Liver (tissue), 9 donors: ENCODE results near the gene DHCR24. TPM values are rescaled to one million over a fixed set of nuclear protein-coding genes. Genes with fewer than 3 reads are reported as not detected.

Experiments used
- DNase-seq: peaks from one replicate; pipeline ENCODE4 v3.0.0-alpha.2; 2017; ENCODE audit warnings: low spot score
- H3K27ac ChIP-seq, 2 donors: one replicate each; pipeline ENCODE4 v1.7.0; 2013; ENCODE audit warnings: inconsistent platforms in 2 of 2, low read length in 2 of 2, control low read depth in 1 of 2, low read depth in 1 of 2, mild to moderate bottlenecking in 1 of 2
- H3K27me3 ChIP-seq, 4 donors: one replicate each; pipeline versions ENCODE4 v1.6.1 to v1.7.0; 2013; ENCODE audit warnings: low read length in 3 of 4, inconsistent platforms in 1 of 4, mild to moderate bottlenecking in 1 of 4, moderate library complexity in 1 of 4; ENCODE audit not compliant: control insufficient read depth in 4 of 4, insufficient read depth in 4 of 4
- H3K36me3 ChIP-seq, 4 donors: one replicate each; pipeline versions ENCODE4 v1.6.1 to v1.7.0; 2013; ENCODE audit warnings: low read length in 3 of 4, mild to moderate bottlenecking in 3 of 4, low read depth in 1 of 4, moderate library complexity in 1 of 4; ENCODE audit not compliant: control insufficient read depth in 4 of 4, insufficient read depth in 3 of 4
- H3K4me1 ChIP-seq, 4 donors: one replicate each; pipeline versions ENCODE4 v1.6.1 to v1.7.0; 2013; ENCODE audit warnings: low read length in 3 of 4, mild to moderate bottlenecking in 3 of 4, moderate library complexity in 1 of 4; ENCODE audit not compliant: control insufficient read depth in 4 of 4, insufficient read depth in 4 of 4
- H3K4me3 ChIP-seq, 3 donors: one replicate each; pipeline versions ENCODE4 v1.6.1 to v1.7.0; 2013; ENCODE audit warnings: low read length in 3 of 3, control low read depth in 1 of 3, low read depth in 1 of 3, mild to moderate bottlenecking in 1 of 3
- H3K9ac ChIP-seq, 2 donors: one replicate each; pipeline ENCODE4 v1.7.0; 2013; ENCODE audit warnings: low read length in 2 of 2, mild to moderate bottlenecking in 2 of 2, moderate library complexity in 2 of 2, control low read depth in 1 of 2, low read depth in 1 of 2
- H3K9me3 ChIP-seq, 4 donors: one replicate each; pipeline versions ENCODE4 v1.6.1 to v1.7.0; 2013; ENCODE audit warnings: low read length in 3 of 4; ENCODE audit not compliant: control insufficient read depth in 4 of 4
- EGR1 ChIP-seq, 2 donors: IDR thresholded peaks; 2 replicates each; pipeline ENCODE4 v1.6.1; 2016 to 2018; ENCODE audit warnings: antibody characterized with exemption in 2 of 2, low read depth in 2 of 2
- FOXA1 ChIP-seq: IDR thresholded peaks from 2 replicates; pipeline ENCODE4 v1.6.1; 2016; ENCODE audit warnings: antibody characterized with exemption
- GABPA ChIP-seq, 2 donors: IDR thresholded peaks in 1 of 2; conservative IDR thresholded peaks in 1 of 2; 2 replicates each; pipeline ENCODE4 v1.6.1; 2016; ENCODE audit warnings: antibody characterized with exemption in 2 of 2, mild to moderate bottlenecking in 1 of 2, moderate library complexity in 1 of 2
- HNF4A ChIP-seq, 2 donors: conservative IDR thresholded peaks; 2 replicates each; pipeline ENCODE4 v1.6.1; 2016; ENCODE audit warnings: antibody characterized with exemption in 2 of 2, mild to moderate bottlenecking in 2 of 2
- JUND ChIP-seq, 2 donors: IDR thresholded peaks; 2 replicates each; pipeline ENCODE4 v1.6.1; 2016; ENCODE audit warnings: antibody characterized with exemption in 2 of 2
- MAX ChIP-seq: IDR thresholded peaks from 2 replicates; pipeline ENCODE4 v1.6.1; 2016; ENCODE audit warnings: antibody characterized with exemption
- RAD21 ChIP-seq, 2 donors: IDR thresholded peaks; 2 replicates each; pipeline ENCODE4 v1.6.1; 2016; ENCODE audit warnings: antibody characterized with exemption in 2 of 2, mild to moderate bottlenecking in 2 of 2
- REST ChIP-seq: IDR thresholded peaks from 2 replicates; pipeline ENCODE4 v1.6.1; 2016; ENCODE audit warnings: antibody characterized with exemption, mild to moderate bottlenecking
- RXRA ChIP-seq, 2 donors: IDR thresholded peaks; 2 replicates each; pipeline ENCODE4 v1.6.1; 2017 to 2018; ENCODE audit warnings: antibody characterized with exemption in 2 of 2, mild to moderate bottlenecking in 1 of 2
- SP1 ChIP-seq: IDR thresholded peaks from 2 replicates; pipeline ENCODE4 v1.6.1; 2018; ENCODE audit warnings: antibody characterized with exemption, mild to moderate bottlenecking
- TAF1 ChIP-seq: conservative IDR thresholded peaks from 2 replicates; pipeline ENCODE4 v1.6.1; 2016; ENCODE audit warnings: antibody characterized with exemption, mild to moderate bottlenecking
- WGBS: extraction: QIAGEN DNeasy Blood & Tissue Kit; methylation state at CpG from one replicate; pipeline ENCODE4 v1.1.7; 2013; 5-methylcytosine and 5-hydroxymethylcytosine counted together
- polyA plus RNA-seq, 2 donors: library from polyadenylated mRNA; stranded (reverse) in 1 of 2; unstranded in 1 of 2; fragments of 200-250 nt in 1 of 2; fragments of >200 nt in 1 of 2; fragmentation: Nextera tagmentation in 1 of 2; extraction: Ambion mirVana in 1 of 2; gene quantifications; one replicate each; pipeline versions ENCODE4 v1.2.1 to v1.2.3, GENCODE V29; 2013 to 2015
- total RNA-seq, 2 donors: library from RNA; depleted of rRNA; stranded (reverse); fragments of >200 nt; gene quantifications; one replicate each; pipeline ENCODE4 v1.2.3, GENCODE V29; 2014
- TF ChIP-seq, protein P1 (sequence below): fragments of 150-350 bp; IDR thresholded peaks from 2 replicates; pipeline ENCODE4 v1.5.1; 2017; ENCODE audit warnings: improper control_type of control experiment, low read depth, low read length; ENCODE audit not compliant: missing input control
- TF ChIP-seq, protein P2 (sequence below): IDR thresholded peaks from 2 replicates; pipeline ENCODE4 v1.6.1; 2016; ENCODE audit warnings: antibody characterized with exemption
- donor health status: healthy.
- donor health status: healthy.
- donor health status: healthy.
- donor health status: healthy.
- donor health status: healthy.

The DHCR24 gene
- total and polyA plus RNA-seq, 4 donors, result 271 to 815 (median 600) TPM

DNA sequence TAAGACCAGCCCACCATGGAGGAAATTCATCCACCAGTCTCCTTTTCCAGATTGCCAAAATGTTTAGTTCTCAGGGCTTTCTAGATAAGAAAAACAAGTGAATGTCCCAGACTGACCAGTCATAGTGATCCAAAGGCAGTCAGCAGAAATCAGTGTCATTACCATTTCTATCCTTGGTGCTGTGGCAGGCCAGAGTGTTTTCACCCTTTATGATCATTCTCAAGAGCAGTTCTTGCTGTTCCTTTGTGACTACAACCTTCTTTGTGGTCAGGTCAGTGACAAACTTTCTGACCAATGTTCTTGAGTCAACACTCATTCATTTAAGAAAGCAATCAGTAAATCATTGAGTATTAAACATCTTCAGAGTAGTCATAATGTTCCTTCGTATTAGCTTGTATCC, 7.3 kb upstream of the DHCR24 start (continued):
- no peak for TF ChIP-seq REST

DNA sequence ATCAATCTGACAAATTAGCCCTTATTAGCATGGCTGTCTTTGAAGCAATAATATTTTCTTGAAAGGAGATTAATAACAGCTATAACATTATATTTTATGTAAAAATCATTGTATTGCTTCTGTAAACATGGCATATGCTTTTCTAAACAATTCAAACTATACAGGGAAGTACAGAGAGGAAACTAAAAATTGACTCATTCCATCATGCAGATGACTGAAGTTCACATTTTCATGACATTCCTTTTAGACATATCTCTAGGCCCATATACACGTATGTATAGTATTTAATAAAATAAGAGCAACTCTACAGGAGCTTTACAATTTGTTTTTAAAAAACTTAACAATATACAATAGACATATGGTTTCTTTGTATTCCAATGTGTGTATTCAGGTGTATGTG, 5.6 kb upstream of the DHCR24 start:
- TF ChIP-seq GABPA (IDR thresholded peaks at IDR 0.05 in 1 of 2, conservative IDR thresholded peaks at IDR 0.05 in 1 of 2), result no peak
- TF ChIP-seq RAD21 (IDR thresholded peaks at IDR 0.05), result no peak
- no peak for TF ChIP-seq MAX
- no peak for TF ChIP-seq JUND (IDR thresholded peaks at IDR 0.05)
- no peak for TF ChIP-seq TAF1
- no peak for TF ChIP-seq SP1
- TF ChIP-seq, protein P1, sequence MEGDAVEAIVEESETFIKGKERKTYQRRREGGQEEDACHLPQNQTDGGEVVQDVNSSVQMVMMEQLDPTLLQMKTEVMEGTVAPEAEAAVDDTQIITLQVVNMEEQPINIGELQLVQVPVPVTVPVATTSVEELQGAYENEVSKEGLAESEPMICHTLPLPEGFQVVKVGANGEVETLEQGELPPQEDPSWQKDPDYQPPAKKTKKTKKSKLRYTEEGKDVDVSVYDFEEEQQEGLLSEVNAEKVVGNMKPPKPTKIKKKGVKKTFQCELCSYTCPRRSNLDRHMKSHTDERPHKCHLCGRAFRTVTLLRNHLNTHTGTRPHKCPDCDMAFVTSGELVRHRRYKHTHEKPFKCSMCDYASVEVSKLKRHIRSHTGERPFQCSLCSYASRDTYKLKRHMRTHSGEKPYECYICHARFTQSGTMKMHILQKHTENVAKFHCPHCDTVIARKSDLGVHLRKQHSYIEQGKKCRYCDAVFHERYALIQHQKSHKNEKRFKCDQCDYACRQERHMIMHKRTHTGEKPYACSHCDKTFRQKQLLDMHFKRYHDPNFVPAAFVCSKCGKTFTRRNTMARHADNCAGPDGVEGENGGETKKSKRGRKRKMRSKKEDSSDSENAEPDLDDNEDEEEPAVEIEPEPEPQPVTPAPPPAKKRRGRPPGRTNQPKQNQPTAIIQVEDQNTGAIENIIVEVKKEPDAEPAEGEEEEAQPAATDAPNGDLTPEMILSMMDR, result no peak
- no peak for TF ChIP-seq FOXA1
- no peaks in the 10 kb centered on the region for H3K36me3 ChIP-seq
- H3K4me3 ChIP-seq, result no peak overlapping the region
- no peak overlapping the region for H3K27ac ChIP-seq
- DNase-seq, result no peak
- H3K4me1 ChIP-seq, result peaks cover 0 to 12% (median 6%) of the 10 kb centered on the region in 4 donors
- no peaks in the 10 kb centered on the region for H3K9me3 ChIP-seq
- H3K9ac ChIP-seq, result no peak overlapping the region
- no peaks in the 10 kb centered on the region for H3K27me3 ChIP-seq
- 86% methylated on average over 1 of the region's 1 CpG for WGBS

DNA sequence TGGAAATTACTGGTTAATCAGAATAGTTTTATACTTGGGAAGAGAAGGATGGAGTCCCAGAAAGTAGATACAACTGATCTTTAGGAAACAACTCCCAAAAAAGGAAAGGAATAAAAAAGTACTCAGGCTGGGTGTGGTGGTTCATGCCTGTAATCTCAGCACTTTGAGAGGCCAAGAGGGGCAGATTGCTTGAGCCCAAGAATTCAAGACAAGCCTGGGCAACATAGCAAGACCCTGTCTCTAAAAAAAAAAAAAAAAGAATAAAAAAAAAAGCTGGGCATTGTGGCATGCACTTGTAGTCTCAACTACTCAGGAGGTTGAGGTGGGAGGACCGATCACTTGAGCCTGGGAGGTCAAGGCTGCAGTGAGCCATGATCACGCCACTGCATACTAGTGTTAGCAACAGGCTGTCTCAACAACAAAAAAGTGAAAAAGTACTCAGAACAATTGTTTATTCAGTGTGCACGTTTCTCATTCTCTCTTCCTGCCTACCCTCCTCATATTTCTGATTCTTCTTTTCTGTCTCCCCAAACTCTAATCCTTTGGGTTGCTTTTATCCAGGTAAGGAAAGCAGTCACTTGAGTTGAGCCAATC, 2.2 kb upstream of the DHCR24 start:
- 74% methylated on average over 3 of the region's 3 CpGs for WGBS
- Histone ChIP-seq H3K36me3 (no peaks in the 10 kb centered on the region), H3K27me3 (no peaks in the 10 kb centered on the region), H3K4me1 (peaks cover 0 to 30% (median 11%) of the 10 kb centered on the region in 4 donors), H3K4me3 (no peak overlapping the region), H3K9me3 (no peaks in the 10 kb centered on the region), H3K9ac (peak overlapping the region in 1 of 2 donors; percentile 36), H3K27ac (no peak overlapping the region)
- DNase-seq, result no peak
- TF ChIP-seq EGR1 (IDR thresholded peaks at IDR 0.05; ENCODE audit: low read depth in 2 of 2) (no peak), GABPA (IDR thresholded peaks at IDR 0.05 in 1 of 2, conservative IDR thresholded peaks at IDR 0.05 in 1 of 2) (no peak), RXRA (IDR thresholded peaks at IDR 0.05) (no peak), RAD21 (IDR thresholded peaks at IDR 0.05) (no peak), HNF4A (conservative IDR thresholded peaks at IDR 0.05) (no peak), SP1 (no peak), TAF1 (no peak)
- TF ChIP-seq, protein P2, sequence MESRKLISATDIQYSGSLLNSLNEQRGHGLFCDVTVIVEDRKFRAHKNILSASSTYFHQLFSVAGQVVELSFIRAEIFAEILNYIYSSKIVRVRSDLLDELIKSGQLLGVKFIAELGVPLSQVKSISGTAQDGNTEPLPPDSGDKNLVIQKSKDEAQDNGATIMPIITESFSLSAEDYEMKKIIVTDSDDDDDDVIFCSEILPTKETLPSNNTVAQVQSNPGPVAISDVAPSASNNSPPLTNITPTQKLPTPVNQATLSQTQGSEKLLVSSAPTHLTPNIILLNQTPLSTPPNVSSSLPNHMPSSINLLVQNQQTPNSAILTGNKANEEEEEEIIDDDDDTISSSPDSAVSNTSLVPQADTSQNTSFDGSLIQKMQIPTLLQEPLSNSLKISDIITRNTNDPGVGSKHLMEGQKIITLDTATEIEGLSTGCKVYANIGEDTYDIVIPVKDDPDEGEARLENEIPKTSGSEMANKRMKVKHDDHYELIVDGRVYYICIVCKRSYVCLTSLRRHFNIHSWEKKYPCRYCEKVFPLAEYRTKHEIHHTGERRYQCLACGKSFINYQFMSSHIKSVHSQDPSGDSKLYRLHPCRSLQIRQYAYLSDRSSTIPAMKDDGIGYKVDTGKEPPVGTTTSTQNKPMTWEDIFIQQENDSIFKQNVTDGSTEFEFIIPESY, result no peak
